RWPE2 (cell line): ENCODE results near the gene DXO.
"Not testable (repeated sequence)": the region's sequence is repeated elsewhere in the genome, so short reads cannot be mapped to it uniquely, and the experiment has no call there.

ENCODE experiments used
- ATAC-seq: fragments of 200-7000 bp; cut with Tn5 transposase; 3 replicates; pipeline ENCODE4 v1.9.1; 2021; ENCODE audit warnings: low read depth
- DNase-seq: peaks from one replicate; pipeline ENCODE4 v3.0.0-alpha.2; 2020; ENCODE audit warnings: low spot score
- H3K27ac ChIP-seq: fragments of 450-650 bp; 2 replicates; pipeline ENCODE4 v1.5.1; 2017; ENCODE audit warnings: mild to moderate bottlenecking; ENCODE audit not compliant: poor library complexity, severe bottlenecking
- H3K27me3 ChIP-seq: fragments of 250-450 bp; sonication (Bioruptor Pico); 2 replicates; pipeline ENCODE4 v1.5.1; 2021; ENCODE audit warnings: mild to moderate bottlenecking, moderate library complexity; ENCODE audit not compliant: insufficient read depth, poor library complexity, severe bottlenecking
- H3K36me3 ChIP-seq: fragments of 250-450 bp; sonication (Bioruptor Pico); 2 replicates; pipeline ENCODE4 v1.5.1; 2020; ENCODE audit warnings: low read depth, mild to moderate bottlenecking, moderate library complexity
- H3K4me1 ChIP-seq: fragments of 250-450 bp; sonication (Bioruptor Pico); 2 replicates; pipeline ENCODE4 v1.5.1; 2021; ENCODE audit warnings: mild to moderate bottlenecking, moderate library complexity; ENCODE audit not compliant: insufficient read depth, poor library complexity, severe bottlenecking
- H3K4me3 ChIP-seq: fragments of 250-450 bp; sonication (Bioruptor Pico); 2 replicates; pipeline ENCODE4 v1.5.1; 2021; ENCODE audit warnings: mild to moderate bottlenecking, moderate library complexity; ENCODE audit not compliant: severe bottlenecking
- H3K9me3 ChIP-seq: fragments of 250-450 bp; sonication (Bioruptor Pico); 2 replicates; pipeline ENCODE4 v1.5.1; 2021; ENCODE audit warnings: mild to moderate bottlenecking, moderate library complexity; ENCODE audit not compliant: severe bottlenecking
- TF ChIP-seq, protein P1 (sequence below): fragments of 450-650 bp; IDR thresholded peaks from one replicate; pipeline ENCODE4 v1.5.1; 2017; ENCODE audit warnings: mild to moderate bottlenecking, moderate library complexity; ENCODE audit not compliant: poor library complexity, severe bottlenecking

DXO gene

DNA sequence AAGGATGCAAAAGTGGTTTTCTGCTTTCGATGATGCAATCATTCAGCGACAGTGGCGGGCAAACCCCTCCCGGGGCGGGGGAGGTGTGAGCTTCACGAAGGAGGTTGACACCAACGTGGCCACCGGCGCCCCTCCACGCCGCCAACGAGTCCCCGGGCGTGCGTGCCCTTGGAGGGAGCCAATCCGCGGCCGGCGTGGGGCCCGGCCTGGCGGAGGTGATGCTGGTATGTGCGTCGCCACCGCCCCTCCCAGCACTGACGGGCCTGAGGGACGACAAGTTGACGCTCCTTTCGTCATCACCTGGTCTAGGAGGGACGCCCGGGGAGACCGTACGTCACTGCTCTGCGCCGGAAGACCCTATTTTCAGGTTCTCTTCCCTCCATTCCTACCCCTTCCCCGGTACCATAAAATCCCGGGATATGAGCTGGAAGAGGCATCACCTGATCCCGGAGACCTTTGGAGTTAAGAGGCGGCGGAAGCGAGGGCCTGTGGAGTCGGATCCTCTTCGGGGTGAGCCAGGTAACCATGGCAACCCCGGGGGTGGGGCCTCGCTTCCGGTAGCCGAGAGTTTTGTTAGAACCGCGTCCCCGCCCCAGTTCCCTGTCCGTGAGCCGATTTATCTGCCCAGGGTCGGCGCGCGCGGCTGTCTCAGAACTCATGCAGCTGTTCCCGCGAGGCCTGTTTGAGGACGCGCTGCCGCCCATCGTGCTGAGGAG lies at the start of gene DXO:
Gene DXO, minus strand, starts transcription at position 146 of the 716 bp plus-strand sequence. CDS start 463 bp downstream, outside the sequence.
- TF ChIP-seq, protein P1, sequence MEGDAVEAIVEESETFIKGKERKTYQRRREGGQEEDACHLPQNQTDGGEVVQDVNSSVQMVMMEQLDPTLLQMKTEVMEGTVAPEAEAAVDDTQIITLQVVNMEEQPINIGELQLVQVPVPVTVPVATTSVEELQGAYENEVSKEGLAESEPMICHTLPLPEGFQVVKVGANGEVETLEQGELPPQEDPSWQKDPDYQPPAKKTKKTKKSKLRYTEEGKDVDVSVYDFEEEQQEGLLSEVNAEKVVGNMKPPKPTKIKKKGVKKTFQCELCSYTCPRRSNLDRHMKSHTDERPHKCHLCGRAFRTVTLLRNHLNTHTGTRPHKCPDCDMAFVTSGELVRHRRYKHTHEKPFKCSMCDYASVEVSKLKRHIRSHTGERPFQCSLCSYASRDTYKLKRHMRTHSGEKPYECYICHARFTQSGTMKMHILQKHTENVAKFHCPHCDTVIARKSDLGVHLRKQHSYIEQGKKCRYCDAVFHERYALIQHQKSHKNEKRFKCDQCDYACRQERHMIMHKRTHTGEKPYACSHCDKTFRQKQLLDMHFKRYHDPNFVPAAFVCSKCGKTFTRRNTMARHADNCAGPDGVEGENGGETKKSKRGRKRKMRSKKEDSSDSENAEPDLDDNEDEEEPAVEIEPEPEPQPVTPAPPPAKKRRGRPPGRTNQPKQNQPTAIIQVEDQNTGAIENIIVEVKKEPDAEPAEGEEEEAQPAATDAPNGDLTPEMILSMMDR = no peak
- Histone ChIP-seq H3K36me3 (peaks cover 17% of the 10 kb centered on the region), H3K27ac (peak within 1 kb of the TSS; percentile 87), H3K27me3 (no peaks in the 10 kb centered on the region), H3K4me1 (peaks cover 5% of the 10 kb centered on the region), H3K4me3 (peak within 1 kb of the TSS; percentile 74), H3K9me3 (no peaks in the 10 kb centered on the region)
- DNase-seq (peak; percentile 98), ATAC-seq (peak; percentile 87)

DNA sequence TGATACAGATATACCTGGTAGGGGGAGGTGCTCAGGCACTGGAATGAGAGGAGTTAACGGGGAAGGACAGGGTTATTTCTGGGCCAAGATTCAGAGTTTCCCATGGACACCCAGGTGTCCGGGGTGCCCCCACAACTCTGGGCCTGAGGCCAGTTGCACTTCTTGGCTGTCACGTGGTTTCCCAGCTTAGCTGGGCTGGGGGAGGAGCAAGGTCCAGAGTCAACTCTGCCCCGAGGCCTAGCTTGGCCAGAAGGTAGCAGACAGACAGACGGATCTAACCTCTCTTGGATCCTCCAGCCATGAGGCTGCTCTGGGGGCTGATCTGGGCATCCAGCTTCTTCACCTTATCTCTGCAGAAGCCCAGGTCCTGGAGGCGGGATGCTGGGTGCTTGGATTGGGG lies 42.6 kb upstream of the DXO start, which contains the start of gene C4B:
Gene C4B, plus strand, starts transcription at position 249 of the 400 bp plus-strand sequence. Its CDS starts 51 bp downstream, at position 300.
- not testable (repeated sequence) for H3K27ac ChIP-seq, H3K4me1 ChIP-seq, ATAC-seq, H3K27me3 ChIP-seq, H3K9me3 ChIP-seq, H3K36me3 ChIP-seq, H3K4me3 ChIP-seq, DNase-seq

DNA sequence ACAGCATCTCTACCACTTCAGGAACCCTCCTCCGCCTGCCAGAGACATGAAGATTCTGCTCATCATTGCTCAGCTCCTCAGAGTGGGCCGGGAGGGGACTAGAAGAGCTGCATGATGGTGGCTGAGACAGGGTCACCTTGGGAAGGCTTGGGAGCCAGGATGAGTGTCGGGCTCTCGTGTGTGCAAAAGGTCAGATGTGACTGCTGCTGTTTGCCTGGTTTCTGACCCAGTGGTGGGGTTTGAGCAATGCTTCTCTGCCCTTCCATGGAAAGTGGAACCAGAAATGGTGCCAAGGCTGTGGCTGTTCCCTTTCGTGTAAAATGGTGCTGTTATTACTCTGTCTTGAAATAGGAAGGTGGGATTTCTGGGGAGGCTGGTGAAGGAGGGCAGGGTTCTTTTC lies 41.8 kb upstream of the DXO start:
- not testable (repeated sequence) for H3K4me1 ChIP-seq, ATAC-seq, H3K4me3 ChIP-seq, H3K36me3 ChIP-seq, H3K27me3 ChIP-seq, DNase-seq, H3K27ac ChIP-seq, H3K9me3 ChIP-seq

DNA sequence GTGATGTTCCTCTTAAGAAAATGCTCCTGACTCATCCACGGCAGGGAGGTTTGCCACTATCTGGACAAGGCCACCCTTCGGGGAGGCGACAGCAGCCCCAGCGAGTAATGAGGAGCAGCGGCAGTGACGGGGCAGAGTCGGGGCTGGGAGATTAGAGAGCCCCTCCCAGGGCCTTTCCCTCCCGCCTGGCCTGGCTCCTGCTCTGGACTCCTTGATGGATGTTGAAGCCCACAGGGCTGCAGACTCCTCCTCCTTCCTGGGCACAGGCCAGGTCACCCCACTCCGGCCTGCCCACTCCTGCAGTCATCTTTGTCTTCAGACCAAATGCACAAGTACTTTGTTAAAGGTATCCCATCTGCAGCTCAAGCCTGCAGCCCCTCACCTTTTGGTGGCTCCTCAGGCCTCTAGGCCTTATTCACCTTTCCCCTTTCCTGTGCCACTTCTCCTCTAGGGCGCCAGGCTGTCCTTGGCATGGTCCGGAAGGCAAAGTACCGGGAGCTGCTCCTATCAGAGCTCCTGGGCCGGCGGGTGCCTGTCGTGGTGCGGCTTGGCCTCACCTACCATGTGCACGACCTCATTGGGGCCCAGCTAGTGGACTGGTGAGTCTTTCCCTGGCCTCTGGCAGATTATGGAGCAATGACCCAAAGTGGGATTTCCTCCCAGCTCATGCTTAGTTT lies 41.1 kb upstream of the DXO start:
- not testable (repeated sequence) for H3K36me3 ChIP-seq, ATAC-seq, H3K9me3 ChIP-seq, H3K27ac ChIP-seq, H3K4me1 ChIP-seq, H3K4me3 ChIP-seq, H3K27me3 ChIP-seq
- peak; percentile 46 for DNase-seq

DNA sequence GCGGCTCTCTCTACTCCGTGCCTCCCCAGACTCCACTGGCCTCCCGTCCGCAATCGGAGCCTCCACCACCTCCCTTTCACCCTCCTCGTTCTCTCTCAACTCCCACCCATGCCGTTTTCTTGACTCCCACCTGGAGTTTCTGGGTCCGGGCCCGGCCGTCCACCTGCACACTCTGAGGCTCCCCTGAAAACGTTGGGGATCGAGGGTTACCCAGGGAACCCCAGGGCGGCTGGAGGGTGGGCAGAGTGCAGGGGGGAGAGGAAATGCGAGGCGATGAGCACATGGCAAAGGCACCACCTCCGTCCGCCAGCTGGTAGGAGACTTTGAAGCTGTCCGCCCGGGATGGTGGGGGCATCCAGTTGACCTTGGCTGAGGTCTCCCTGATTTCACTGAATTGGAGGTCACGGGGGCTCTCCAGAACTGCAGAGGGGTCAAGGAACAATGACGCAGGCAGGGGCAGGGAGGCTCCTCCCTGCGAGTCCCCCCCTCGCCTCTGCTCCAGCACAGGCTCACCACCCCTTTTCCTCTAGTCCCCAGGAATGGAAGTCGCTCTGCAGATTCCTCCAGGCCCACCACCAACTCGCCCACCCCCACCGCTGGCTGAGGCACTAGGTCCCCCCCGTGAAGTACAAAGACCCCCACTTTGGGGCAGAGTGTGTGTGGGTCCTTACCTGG lies 39.1 kb upstream of the DXO start:
- DNase-seq, H3K9me3 ChIP-seq, ATAC-seq, H3K27ac ChIP-seq, H3K4me1 ChIP-seq, H3K36me3 ChIP-seq, H3K27me3 ChIP-seq, H3K4me3 ChIP-seq: not testable (repeated sequence)

DNA sequence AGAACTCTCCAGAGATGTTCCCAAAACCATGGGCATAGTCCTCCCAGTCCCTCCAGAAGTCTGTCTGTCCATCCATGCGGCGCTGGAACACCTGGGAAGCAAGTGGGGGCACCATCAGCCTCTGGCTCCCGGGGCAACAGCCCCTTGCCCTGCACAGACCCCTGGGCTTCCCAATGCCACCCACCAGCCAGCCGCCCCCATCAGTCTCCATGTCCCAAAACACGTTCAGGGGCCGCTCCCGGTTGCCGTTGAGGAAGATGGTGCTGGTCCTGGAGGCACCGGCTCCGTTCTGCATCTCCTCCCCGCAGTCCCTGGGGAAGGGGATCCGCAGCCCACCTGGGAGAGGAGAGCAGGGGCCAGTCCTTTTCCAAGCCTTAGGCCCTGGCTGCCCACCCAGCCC lies 37.6 kb upstream of the DXO start:
- H3K9me3 ChIP-seq, H3K27me3 ChIP-seq, H3K36me3 ChIP-seq, H3K27ac ChIP-seq, H3K4me1 ChIP-seq, ATAC-seq, H3K4me3 ChIP-seq, DNase-seq: not testable (repeated sequence)

DNA sequence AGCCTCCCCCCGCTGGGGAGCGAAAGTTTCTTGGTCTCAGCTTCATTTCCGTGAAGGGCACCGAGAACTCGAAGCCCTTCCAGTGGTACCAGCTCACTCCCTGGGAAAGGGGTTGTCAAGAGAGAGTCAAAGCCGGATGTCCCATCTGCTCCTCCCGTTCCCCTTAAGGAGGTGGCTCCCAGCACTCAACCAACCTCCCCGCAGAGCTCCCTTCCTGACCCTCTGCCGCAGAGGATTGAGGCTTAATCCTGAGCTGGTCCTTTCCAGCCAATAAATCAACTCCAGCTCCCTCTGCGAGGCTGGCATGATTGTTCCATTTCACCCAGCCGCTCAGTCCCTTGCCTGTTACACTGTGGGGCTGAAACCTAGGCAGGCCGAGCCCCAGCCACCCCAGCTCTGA lies 36.7 kb upstream of the DXO start:
- H3K4me3 ChIP-seq, H3K9me3 ChIP-seq, DNase-seq, H3K36me3 ChIP-seq, ATAC-seq, H3K4me1 ChIP-seq, H3K27me3 ChIP-seq, H3K27ac ChIP-seq: not testable (repeated sequence)

DNA sequence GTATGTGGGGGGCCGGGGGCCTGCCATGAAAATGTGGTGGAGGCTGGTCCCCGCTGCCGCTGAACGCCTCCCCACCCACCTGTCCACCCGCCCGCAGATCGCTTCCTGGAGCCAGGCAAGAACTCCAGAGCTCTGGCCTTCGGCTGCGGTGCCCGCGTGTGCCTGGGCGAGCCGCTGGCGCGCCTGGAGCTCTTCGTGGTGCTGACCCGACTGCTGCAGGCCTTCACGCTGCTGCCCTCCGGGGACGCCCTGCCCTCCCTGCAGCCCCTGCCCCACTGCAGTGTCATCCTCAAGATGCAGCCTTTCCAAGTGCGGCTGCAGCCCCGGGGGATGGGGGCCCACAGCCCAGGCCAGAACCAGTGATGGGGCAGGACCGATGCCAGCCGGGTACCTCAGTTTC lies 36.1 kb upstream of the DXO start:
- not testable (repeated sequence) for H3K4me1 ChIP-seq, H3K27me3 ChIP-seq, H3K36me3 ChIP-seq, DNase-seq, H3K27ac ChIP-seq, H3K9me3 ChIP-seq, ATAC-seq, H3K4me3 ChIP-seq

DNA sequence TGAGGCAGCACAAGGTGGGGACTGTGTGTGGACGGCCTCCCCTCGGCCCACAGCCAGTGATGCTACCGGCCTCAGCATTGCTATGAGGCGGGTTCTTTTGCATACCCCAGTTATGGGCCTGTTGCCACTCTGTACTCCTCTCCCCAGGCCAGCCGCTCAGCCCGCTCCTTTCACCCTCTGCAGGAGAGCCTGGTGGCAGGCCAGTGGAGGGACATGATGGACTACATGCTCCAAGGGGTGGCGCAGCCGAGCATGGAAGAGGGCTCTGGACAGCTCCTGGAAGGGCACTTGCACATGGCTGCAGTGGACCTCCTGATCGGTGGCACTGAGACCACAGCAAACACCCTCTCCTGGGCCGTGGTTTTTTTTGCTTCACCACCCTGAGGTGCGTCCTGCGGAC lies 35.1 kb upstream of the DXO start:
- DNase-seq, H3K9me3 ChIP-seq, H3K27me3 ChIP-seq, H3K27ac ChIP-seq, H3K36me3 ChIP-seq, H3K4me3 ChIP-seq, H3K4me1 ChIP-seq, ATAC-seq: not testable (repeated sequence)

DNA sequence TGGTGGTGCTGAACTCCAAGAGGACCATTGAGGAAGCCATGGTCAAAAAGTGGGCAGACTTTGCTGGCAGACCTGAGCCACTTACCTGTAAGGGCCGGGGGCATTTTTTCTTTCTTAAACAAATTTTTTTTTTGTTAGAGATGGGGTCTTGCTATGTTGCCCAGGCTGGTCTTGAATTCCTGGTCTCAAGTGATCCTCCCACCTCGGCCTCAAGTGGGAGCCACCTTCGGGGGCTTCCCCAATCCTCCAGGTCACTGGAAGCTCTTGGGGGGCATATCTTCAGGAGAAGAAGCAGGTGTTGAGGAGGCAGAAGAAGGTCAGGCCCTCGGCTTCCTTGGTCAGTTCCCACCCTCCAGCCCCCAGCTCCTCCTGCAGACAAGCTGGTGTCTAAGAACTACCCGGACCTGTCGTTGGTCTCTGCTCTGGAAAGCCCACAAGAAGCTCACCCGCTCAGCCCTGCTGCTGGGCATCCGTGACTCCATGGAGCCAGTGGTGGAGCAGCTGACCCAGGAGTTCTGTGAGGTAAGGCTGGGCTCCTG lies 34.1 kb upstream of the DXO start:
- H3K4me3 ChIP-seq, H3K36me3 ChIP-seq, H3K27ac ChIP-seq, H3K27me3 ChIP-seq, H3K9me3 ChIP-seq, DNase-seq, ATAC-seq, H3K4me1 ChIP-seq: not testable (repeated sequence)
